ENCODE measurements around the gene C22orf15. TPM values are rescaled to one million over a fixed set of nuclear protein-coding genes. Genes with fewer than 3 reads are reported as not detected.

C22orf15 gene
- total RNA-seq, 2 donors from 2014 or later = not detected

- Histone ChIP-seq H3K4me1 (replicated peaks) (peaks cover 2% of the 10 kb centered on the region), H3K4me3 (no peak overlapping the region), H3K36me3 (no peaks in the 10 kb centered on the region), H3K27me3 (replicated peaks; ENCODE audit: insufficient read depth) (no peaks in the 10 kb centered on the region), H3K9me3 (no peaks in the 10 kb centered on the region), H3K27ac (no peak overlapping the region)
- TF ChIP-seq CTCF (IDR thresholded peaks at IDR 0.05) = no peak
- no peak for TF ChIP-seq POLR2A (IDR thresholded peaks at IDR 0.05)
- TF ChIP-seq POLR2AphosphoS5 (IDR thresholded peaks at IDR 0.05) = no peak
- intact Hi-C loops (cut with DNase I) = no loop called here
- DNase-seq (ENCODE audit: low spot score) = no peak
- 73% methylated on average over 8 of the region's 8 CpGs for WGBS
Measured at GRCh38 chr22:23755711-23756110, 7.1 kb upstream of the C22orf15 start.

GRCh38 chr22:23756891-23757290, 5.9 kb upstream of the C22orf15 start:
- 61% methylated on average over 4 of the region's 4 CpGs for WGBS
- no peak overlapping the region for H3K27ac ChIP-seq
- H3K9me3 ChIP-seq = no peaks in the 10 kb centered on the region
- no peak for TF ChIP-seq POLR2A (IDR thresholded peaks at IDR 0.05)
- TF ChIP-seq CTCF (IDR thresholded peaks at IDR 0.05) = no peak
- no peak for TF ChIP-seq POLR2AphosphoS5 (IDR thresholded peaks at IDR 0.05)
- H3K27me3 ChIP-seq (replicated peaks; ENCODE audit: insufficient read depth) = no peaks in the 10 kb centered on the region
- no peak for DNase-seq (ENCODE audit: low spot score)
- intact Hi-C loops (cut with DNase I) = no loop called here
- no peaks in the 10 kb centered on the region for H3K4me1 ChIP-seq (replicated peaks)
- H3K4me3 ChIP-seq = no peak overlapping the region
- H3K36me3 ChIP-seq = no peaks in the 10 kb centered on the region

- H3K36me3 ChIP-seq = no peaks in the 10 kb centered on the region
- H3K4me1 ChIP-seq (replicated peaks) = no peaks in the 10 kb centered on the region
- WGBS = 90% methylated on average over 4 of the region's 4 CpGs
- intact Hi-C loops (cut with DNase I) = no loop called here
- no peaks in the 10 kb centered on the region for H3K27me3 ChIP-seq (replicated peaks; ENCODE audit: insufficient read depth)
- no peak for TF ChIP-seq POLR2AphosphoS5 (IDR thresholded peaks at IDR 0.05)
- no peak for TF ChIP-seq CTCF (IDR thresholded peaks at IDR 0.05)
- no peak for TF ChIP-seq POLR2A (IDR thresholded peaks at IDR 0.05)
- DNase-seq (ENCODE audit: low spot score) = no peak
- H3K27ac ChIP-seq = no peak overlapping the region
- H3K4me3 ChIP-seq = no peak overlapping the region
- no peaks in the 10 kb centered on the region for H3K9me3 ChIP-seq
Measured at GRCh38 chr22:23759566-23759965, 3.2 kb upstream of the C22orf15 start.

- H3K4me3 ChIP-seq = no peak overlapping the region
- H3K36me3 ChIP-seq = no peaks in the 10 kb centered on the region
- intact Hi-C loops (cut with DNase I) = no loop called here
- H3K27ac ChIP-seq = no peak overlapping the region
- WGBS = 78% methylated on average over 6 of the region's 6 CpGs
- no peaks in the 10 kb centered on the region for H3K27me3 ChIP-seq (replicated peaks; ENCODE audit: insufficient read depth)
- no peaks in the 10 kb centered on the region for H3K4me1 ChIP-seq (replicated peaks)
- no peak for TF ChIP-seq POLR2AphosphoS5 (IDR thresholded peaks at IDR 0.05)
- no peak for TF ChIP-seq POLR2A (IDR thresholded peaks at IDR 0.05)
- TF ChIP-seq CTCF (IDR thresholded peaks at IDR 0.05) = no peak
- DNase-seq (ENCODE audit: low spot score) = no peak
- H3K9me3 ChIP-seq = no peaks in the 10 kb centered on the region
Measured at GRCh38 chr22:23760056-23760455, 2.7 kb upstream of the C22orf15 start.

GRCh38 chr22:23763579-23763945, 772 bp downstream of the C22orf15 start:
- no peak for DNase-seq (ENCODE audit: low spot score)
- 14% methylated on average over 16 of the region's 17 CpGs for WGBS
- intact Hi-C loops (cut with DNase I) = no loop called here
- no peaks in the 10 kb centered on the region for H3K36me3 ChIP-seq
- H3K9me3 ChIP-seq = no peaks in the 10 kb centered on the region
- H3K27me3 ChIP-seq (replicated peaks; ENCODE audit: insufficient read depth) = no peaks in the 10 kb centered on the region
- peaks cover 3% of the 10 kb centered on the region for H3K4me1 ChIP-seq (replicated peaks)
- no peak overlapping the region for H3K27ac ChIP-seq
- no peak for TF ChIP-seq CTCF (IDR thresholded peaks at IDR 0.05)
- TF ChIP-seq POLR2A (IDR thresholded peaks at IDR 0.05) = no peak
- no peak for TF ChIP-seq POLR2AphosphoS5 (IDR thresholded peaks at IDR 0.05)
- H3K4me3 ChIP-seq = no peak overlapping the region
